ENCODE data around the gene ADAMTS5. TPM values are rescaled to one million over a fixed set of nuclear protein-coding genes. Genes with fewer than 3 reads are reported as not detected.

Gene ADAMTS5
- total RNA-seq, 4 donors from 2014 or later: 4.3 to 9.0 (median 7.4) TPM

GRCh38 chr21:26948194-26948593, 18.7 kb downstream of the ADAMTS5 start:
- Histone ChIP-seq H3K9me3 (no peaks in the 10 kb centered on the region), H3K36me3 (no peaks in the 10 kb centered on the region), H3K27ac (no peak overlapping the region), H3K4me1 (peaks cover 4 to 15% of the 10 kb centered on the region in 2 donors), H3K4me3 (no peak overlapping the region), H3K27me3 (no peaks in the 10 kb centered on the region)
- ATAC-seq (peak; percentile 56 to 64), DNase-seq (no peak)
- no peak for TF ChIP-seq CTCF (IDR thresholded peaks at IDR 0.05 in 4 of 5, conservative IDR thresholded peaks at IDR 0.05 in 1 of 5)
- TF ChIP-seq POLR2A (IDR thresholded peaks at IDR 0.05): no peak
- in situ Hi-C loops (cut with MboI; ENCODE audit: low sequenced_read_pairs in 4 of 4): no loop called here
- intact Hi-C loops (cut with DNase I; ENCODE audit: low total_unique reads): no loop called here

- Histone ChIP-seq H3K9me3 (no peaks in the 10 kb centered on the region), H3K4me1 (peaks cover 4 to 15% of the 10 kb centered on the region in 2 donors), H3K4me3 (no peak overlapping the region), H3K36me3 (no peaks in the 10 kb centered on the region), H3K27ac (peak overlapping the region in 3 of 4 donors; percentile 18 to 35 (median 24)), H3K27me3 (no peaks in the 10 kb centered on the region)
- intact Hi-C loops (cut with DNase I; ENCODE audit: low total_unique reads) (no loop called here), in situ Hi-C loops (cut with MboI; ENCODE audit: low sequenced_read_pairs in 4 of 4) (no loop called here)
- peak in 1 of 2 donors; percentile 44 for ATAC-seq
- DNase-seq: no peak
- TF ChIP-seq CTCF (IDR thresholded peaks at IDR 0.05 in 4 of 5, conservative IDR thresholded peaks at IDR 0.05 in 1 of 5) (no peak), POLR2A (IDR thresholded peaks at IDR 0.05) (no peak)
These were observed 20.0 kb downstream of the ADAMTS5 start for GRCh38 chr21:26946744-26947446.

- TF ChIP-seq POLR2A (IDR thresholded peaks at IDR 0.05): no peak
- TF ChIP-seq CTCF (IDR thresholded peaks at IDR 0.05 in 4 of 5, conservative IDR thresholded peaks at IDR 0.05 in 1 of 5): no peak
- Histone ChIP-seq H3K27ac (peak overlapping the region; percentile 12 to 35 (median 21)), H3K9me3 (no peaks in the 10 kb centered on the region), H3K27me3 (no peaks in the 10 kb centered on the region), H3K4me1 (peaks cover 4 to 15% of the 10 kb centered on the region in 2 donors), H3K36me3 (no peaks in the 10 kb centered on the region), H3K4me3 (peak overlapping the region in 2 of 4 donors; percentile 9 to 11)
- DNase-seq (peak in 1 of 2 donors; percentile 26), ATAC-seq (peak; percentile 44 to 48)
- intact Hi-C loops (cut with DNase I; ENCODE audit: low total_unique reads) (no loop called here), in situ Hi-C loops (cut with MboI; ENCODE audit: low sequenced_read_pairs in 4 of 4) (no loop called here)
These were observed 20.8 kb downstream of the ADAMTS5 start for GRCh38 chr21:26945916-26946675.

DNA sequence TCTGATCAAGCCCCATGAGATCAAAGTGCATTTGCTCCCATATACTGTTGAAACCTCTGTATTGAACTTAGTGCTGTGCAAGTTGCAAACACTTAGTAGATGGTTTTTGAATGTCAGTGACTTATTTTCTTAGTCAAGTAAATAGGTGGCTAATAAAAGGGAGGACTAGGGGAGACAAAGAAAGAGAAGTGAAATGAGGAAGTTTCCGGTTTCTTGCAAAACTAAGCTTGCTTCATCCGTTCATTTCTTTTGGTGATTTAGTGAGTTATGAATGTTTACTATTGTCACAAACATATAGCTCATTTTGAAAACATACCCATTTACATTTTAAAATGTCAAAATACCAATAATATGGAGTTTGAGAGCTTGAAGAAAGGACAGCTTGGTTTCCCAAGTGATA, 23.0 kb downstream of the ADAMTS5 start:
- Histone ChIP-seq H3K27me3 (no peaks in the 10 kb centered on the region), H3K9me3 (no peaks in the 10 kb centered on the region), H3K4me3 (no peak overlapping the region), H3K4me1 (peaks cover 11 to 20% of the 10 kb centered on the region in 2 donors), H3K36me3 (no peaks in the 10 kb centered on the region), H3K27ac (no peak overlapping the region)
- no peak for ATAC-seq
- TF ChIP-seq CTCF (IDR thresholded peaks at IDR 0.05 in 4 of 5, conservative IDR thresholded peaks at IDR 0.05 in 1 of 5) (no peak), POLR2A (IDR thresholded peaks at IDR 0.05) (no peak)
- in situ Hi-C loops (cut with MboI; ENCODE audit: low sequenced_read_pairs in 4 of 4) (no loop called here), intact Hi-C loops (cut with DNase I; ENCODE audit: low total_unique reads) (no loop called here)
- DNase-seq: no peak
